ENCODE results near the gene TMEM151B.

The TMEM151B gene

GRCh38 chr6:44272529-44272928 lies 2.3 kb downstream of the TMEM151B start:
- no peak for TF ChIP-seq CTCF (IDR thresholded peaks at IDR 0.05)

GRCh38 chr6:44272999-44273566 lies 2.8 kb downstream of the TMEM151B start:
- TF ChIP-seq CTCF (IDR thresholded peaks at IDR 0.05): no peak

GRCh38 chr6:44273617-44274016 lies 3.4 kb downstream of the TMEM151B start:
- TF ChIP-seq CTCF (IDR thresholded peaks at IDR 0.05): no peak

GRCh38 chr6:44275271-44275748 lies 5.1 kb downstream of the TMEM151B start:
- no peak for TF ChIP-seq CTCF (IDR thresholded peaks at IDR 0.05)

- no peak for TF ChIP-seq CTCF (IDR thresholded peaks at IDR 0.05)
These were observed 5.7 kb downstream of the TMEM151B start for GRCh38 chr6:44275749-44276648.

- TF ChIP-seq CTCF (IDR thresholded peaks at IDR 0.05): no peak
These were observed 6.7 kb downstream of the TMEM151B start for GRCh38 chr6:44276667-44277640.

GRCh38 chr6:44277763-44278162 lies 7.5 kb downstream of the TMEM151B start:
- no peak for TF ChIP-seq CTCF (IDR thresholded peaks at IDR 0.05)
